Measurements from ENCODE around the gene TUFT1.

GRCh38 chr1:151583796-151584195 lies 43.7 kb downstream of the TUFT1 start:
- TF ChIP-seq CTCF (IDR thresholded peaks at IDR 0.05) (no peak), MAX (IDR thresholded peaks at IDR 0.05) (no peak)

Measured in A549 (cell line).